Caco-2 (cell line): ENCODE measurements around the gene PTMA. TPM values are rescaled to one million over a fixed set of nuclear protein-coding genes. Genes with fewer than 3 reads are reported as not detected.

Source experiments
- BruUV-seq: library from RNA; stranded (reverse); fragments of 400-500 nt; replicated peaks from 2 replicates; lab custom pipeline; 2021; lab: Mats Ljungman, UMichigan
- CTCF ChIA-PET: fragments of 300-600 bp; sonication (Branson Sonifier 250); formaldehyde crosslinking; loops from one replicate; lab custom pipeline; 2022; ENCODE audit warnings: antibody characterized with exemption; lab: Charles Lee
- POLR2A ChIA-PET: fragments of 300-600 bp; sonication (Branson Sonifier 250); formaldehyde crosslinking; loops from one replicate; lab custom pipeline; 2022; ENCODE audit warnings: antibody characterized with exemption; lab: Charles Lee
- DNase-seq, 2 experiments: peaks; one replicate each; pipeline versions ENCODE4 v3.0.0 to v3.0.0-alpha.2; 2020 to 2022
- H3K27me3 ChIP-seq: replicated peaks from 2 replicates; pipeline ENCODE4 v1.6.0; 2011; ENCODE audit warnings: low read length; ENCODE audit not compliant: control insufficient read depth, insufficient read depth
- H3K36me3 ChIP-seq: 2 replicates; pipeline ENCODE4 v1.5.1; 2011; ENCODE audit warnings: low read length; ENCODE audit not compliant: control insufficient read depth, insufficient read depth
- H3K4me1 ChIP-seq: fragments of 250-450 bp; sonication (Bioruptor Pico); 2 replicates; pipeline ENCODE4 v1.5.1; 2020; ENCODE audit warnings: mild to moderate bottlenecking
- H3K4me3 ChIP-seq: 2 replicates; pipeline ENCODE4 v1.5.1; 2011; ENCODE audit warnings: low read depth, mild to moderate bottlenecking, control low read depth, low read length
- H3K9me3 ChIP-seq: fragments of 250-450 bp; sonication (Bioruptor Pico); 2 replicates; pipeline ENCODE4 v1.5.1; 2020; ENCODE audit warnings: mild to moderate bottlenecking, moderate library complexity
- H3K27ac Mint-ChIP-seq: one replicate; pipeline ENCODE4 v1.8.0; 2022; ENCODE audit warnings: mixed read lengths; ENCODE audit not compliant: unreplicated experiment
- H3K27me3 Mint-ChIP-seq: one replicate; pipeline ENCODE4 v1.8.0; 2022; ENCODE audit warnings: mixed read lengths; ENCODE audit not compliant: insufficient read depth, unreplicated experiment
- H3K36me3 Mint-ChIP-seq: one replicate; pipeline ENCODE4 v1.8.0; 2022; ENCODE audit warnings: mild to moderate bottlenecking, mixed read lengths; ENCODE audit not compliant: insufficient read depth, unreplicated experiment
- H3K4me1 Mint-ChIP-seq: one replicate; pipeline ENCODE4 v1.8.0; 2022; ENCODE audit warnings: low read depth, mixed read lengths; ENCODE audit not compliant: unreplicated experiment
- H3K4me3 Mint-ChIP-seq: one replicate; pipeline ENCODE4 v1.8.0; 2022; ENCODE audit warnings: mild to moderate bottlenecking, moderate library complexity, mixed read lengths; ENCODE audit not compliant: unreplicated experiment
- H3K9me3 Mint-ChIP-seq: one replicate; pipeline ENCODE4 v1.8.0; 2022; ENCODE audit warnings: mixed read lengths; ENCODE audit not compliant: unreplicated experiment
- intact Hi-C: fragments of 100-400 bp; cut with micrococcal nuclease; formaldehyde crosslinking; loops from one replicate; pipeline ENCODE4 v1.10.0; 2022; ENCODE audit not compliant: unreplicated experiment
- total RNA-seq: library from RNA; stranded (reverse); gene quantifications from 2 replicates; pipeline ENCODE4 v1.2.3, GENCODE V29; 2022
- TF ChIP-seq, protein P1 (sequence below), 2 experiments: fragments of 200-600 bp in 1 of 2; IDR thresholded peaks; 1 replicate in 1 of 2; 2 replicates in 1 of 2; pipeline versions ENCODE4 v1.5.1 to v1.8.0; 2011 to 2022; ENCODE audit warnings: antibody characterized with exemption in 1 of 2, control low read depth in 1 of 2, inconsistent platforms in 1 of 2, low read depth in 1 of 2, low read length in 1 of 2, mild to moderate bottlenecking in 1 of 2, moderate library complexity in 1 of 2; ENCODE audit not compliant: insufficient read depth in 1 of 2, severe bottlenecking in 1 of 2, unreplicated experiment in 1 of 2

PTMA gene
- total RNA-seq, 1 experiment from 2014 or later = 669 TPM

DNA sequence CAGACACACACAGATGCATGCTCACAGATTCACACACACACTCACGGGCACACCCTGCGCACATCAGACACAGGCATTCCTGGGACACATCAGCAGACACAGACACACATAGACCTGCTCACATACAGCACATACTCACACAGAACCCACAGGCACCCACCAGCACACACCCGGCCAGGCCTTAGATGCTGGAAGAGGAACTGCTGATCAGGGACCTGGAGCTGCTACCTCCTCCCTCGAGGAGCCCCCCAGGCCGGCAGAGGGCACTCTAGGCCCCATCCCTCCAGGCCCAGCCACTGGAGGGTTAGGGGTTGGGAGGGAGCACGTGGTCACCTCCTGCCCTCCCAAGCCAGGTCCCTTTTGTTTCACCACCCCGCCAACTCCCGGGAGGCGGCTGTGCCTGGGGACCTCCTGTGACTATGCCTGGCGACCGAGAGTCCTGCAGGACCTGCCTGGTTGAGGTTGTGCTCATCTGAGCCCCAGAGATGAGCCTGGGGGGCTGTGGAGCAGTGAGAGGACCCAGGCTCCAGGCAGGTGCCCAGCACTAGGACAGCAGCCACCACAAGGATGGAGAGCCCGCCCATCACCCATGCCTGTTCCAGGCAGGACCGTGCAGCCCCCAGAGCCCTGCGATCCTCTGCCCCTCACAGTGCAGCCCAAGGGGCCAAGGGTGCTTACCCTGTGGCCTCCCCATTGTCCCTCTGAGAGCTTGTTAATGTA is 21.0 kb upstream of the PTMA start:
- peak overlapping the region; percentile 23 for H3K4me3 ChIP-seq
- peaks cover 9% of the 10 kb centered on the region for H3K4me1 ChIP-seq
- peaks cover 5% of the 10 kb centered on the region for H3K36me3 Mint-ChIP-seq
- peaks cover 7% of the 10 kb centered on the region for H3K4me1 Mint-ChIP-seq
- no TSS peak for BruUV-seq
- peak overlapping the region; percentile 38 for H3K4me3 Mint-ChIP-seq
- intact Hi-C loops = no loop called here
- ChIA-PET POLR2A (no interaction called here), CTCF (interaction anchor here (1.0 to 1.4 kb wide), 6 partner anchors 10 to 74 kb away, joined by 3 to 4 read pairs (median 3); no protein-coding TSS in a partner anchor)
- DNase-seq = peak; percentile 75 to 78
- TF ChIP-seq, protein P1, sequence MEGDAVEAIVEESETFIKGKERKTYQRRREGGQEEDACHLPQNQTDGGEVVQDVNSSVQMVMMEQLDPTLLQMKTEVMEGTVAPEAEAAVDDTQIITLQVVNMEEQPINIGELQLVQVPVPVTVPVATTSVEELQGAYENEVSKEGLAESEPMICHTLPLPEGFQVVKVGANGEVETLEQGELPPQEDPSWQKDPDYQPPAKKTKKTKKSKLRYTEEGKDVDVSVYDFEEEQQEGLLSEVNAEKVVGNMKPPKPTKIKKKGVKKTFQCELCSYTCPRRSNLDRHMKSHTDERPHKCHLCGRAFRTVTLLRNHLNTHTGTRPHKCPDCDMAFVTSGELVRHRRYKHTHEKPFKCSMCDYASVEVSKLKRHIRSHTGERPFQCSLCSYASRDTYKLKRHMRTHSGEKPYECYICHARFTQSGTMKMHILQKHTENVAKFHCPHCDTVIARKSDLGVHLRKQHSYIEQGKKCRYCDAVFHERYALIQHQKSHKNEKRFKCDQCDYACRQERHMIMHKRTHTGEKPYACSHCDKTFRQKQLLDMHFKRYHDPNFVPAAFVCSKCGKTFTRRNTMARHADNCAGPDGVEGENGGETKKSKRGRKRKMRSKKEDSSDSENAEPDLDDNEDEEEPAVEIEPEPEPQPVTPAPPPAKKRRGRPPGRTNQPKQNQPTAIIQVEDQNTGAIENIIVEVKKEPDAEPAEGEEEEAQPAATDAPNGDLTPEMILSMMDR (IDR thresholded peaks at IDR 0.05; ENCODE audit: insufficient read depth in 1 of 2, low read depth in 1 of 2, low read length in 1 of 2, severe bottlenecking in 1 of 2, unreplicated experiment in 1 of 2) = peak; percentile 45 to 76
- H3K36me3 ChIP-seq = no peaks in the 10 kb centered on the region
- no peaks in the 10 kb centered on the region for H3K27me3 Mint-ChIP-seq
- H3K9me3 ChIP-seq = no peaks in the 10 kb centered on the region
- no peaks in the 10 kb centered on the region for H3K9me3 Mint-ChIP-seq
- H3K27me3 ChIP-seq = no peaks in the 10 kb centered on the region
- H3K27ac Mint-ChIP-seq = no peak overlapping the region

DNA sequence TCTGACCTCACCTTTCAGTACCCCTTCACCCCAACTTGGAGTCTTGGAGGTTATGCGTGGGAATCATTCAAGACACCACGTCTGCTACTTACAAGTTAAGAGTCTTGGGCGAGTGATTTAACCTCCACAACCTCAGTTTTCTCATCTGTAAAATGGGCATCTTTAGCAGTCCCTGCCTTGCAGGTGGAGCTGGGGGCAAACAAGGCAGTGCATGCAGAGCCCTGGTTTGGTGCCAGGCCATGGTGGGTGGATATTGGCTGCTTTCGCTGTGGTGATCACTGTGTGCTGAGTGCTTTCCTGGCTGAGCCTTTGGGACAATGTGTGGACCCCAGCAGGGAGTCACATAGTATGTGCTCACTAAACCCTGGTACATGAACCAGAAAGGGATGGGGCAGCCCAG is 20.4 kb upstream of the PTMA start:
- ChIA-PET CTCF (interaction anchor here (1.1 to 1.4 kb wide), 5 partner anchors 9 to 74 kb away, joined by 3 read pairs; no protein-coding TSS in a partner anchor), POLR2A (no interaction called here)
- Histone ChIP-seq H3K4me1 (0 out of 2 replicates have a peak, but pooled peaks cover 5% of the 10 kb centered on the region), H3K36me3 (no peaks in the 10 kb centered on the region), H3K4me3 (no peak overlapping the region; the same call in 1 of the 2 replicates), H3K27me3 (no peaks in the 10 kb centered on the region), H3K9me3 (no peaks in the 10 kb centered on the region)
- peaks cover under 1% of the 10 kb centered on the region for H3K4me1 Mint-ChIP-seq
- TF ChIP-seq, protein P1 (IDR thresholded peaks at IDR 0.05; ENCODE audit: insufficient read depth in 1 of 2, low read depth in 1 of 2, low read length in 1 of 2, severe bottlenecking in 1 of 2, unreplicated experiment in 1 of 2) = no peak
- H3K4me3 Mint-ChIP-seq = peak overlapping the region; percentile 38
- no peaks in the 10 kb centered on the region for H3K9me3 Mint-ChIP-seq
- no TSS peak for BruUV-seq
- H3K36me3 Mint-ChIP-seq = no peaks in the 10 kb centered on the region
- H3K27me3 Mint-ChIP-seq = no peaks in the 10 kb centered on the region
- no peak for DNase-seq
- intact Hi-C loops = no loop called here
- no peak overlapping the region for H3K27ac Mint-ChIP-seq

GRCh38 chr2:231688719-231689118 is 19.6 kb upstream of the PTMA start:
- no peak for DNase-seq
- Mint-ChIP-seq H3K27me3 (no peaks in the 10 kb centered on the region), H3K36me3 (no peaks in the 10 kb centered on the region), H3K9me3 (no peaks in the 10 kb centered on the region), H3K4me1 (no peaks in the 10 kb centered on the region), H3K27ac (no peak overlapping the region), H3K4me3 (no peak overlapping the region)
- CTCF ChIA-PET = no interaction called here
- intact Hi-C loops = no loop called here
- TF ChIP-seq, protein P1 (IDR thresholded peaks at IDR 0.05; ENCODE audit: insufficient read depth in 1 of 2, low read depth in 1 of 2, low read length in 1 of 2, severe bottlenecking in 1 of 2, unreplicated experiment in 1 of 2) = no peak
- Histone ChIP-seq H3K4me3 (no peak overlapping the region), H3K36me3 (no peaks in the 10 kb centered on the region), H3K9me3 (no peaks in the 10 kb centered on the region), H3K27me3 (no peaks in the 10 kb centered on the region), H3K4me1 (0 out of 2 replicates have a peak, but pooled peaks cover 5% of the 10 kb centered on the region)
- POLR2A ChIA-PET = no interaction called here
- no TSS peak for BruUV-seq
